D721Med (cell line): ENCODE data around the gene ZNFX1.
A peak's percentile ranks its signal among the peaks of the same experiment; 100 is the strongest.

Source experiments
- DNase-seq: peaks from one replicate; pipeline ENCODE4 v3.0.0; 2011; ENCODE audit warnings: low spot score; ENCODE audit not compliant: insufficient read length
- FAIRE-seq: peaks from 2 replicates; lab custom pipeline; 2011; peaks lifted over from hg19 to GRCh38; lab: Jason Lieb, UNC
- CTCF ChIP-seq: IDR thresholded peaks from 2 replicates; pipeline ENCODE4 v1.5.1; 2012; ENCODE audit warnings: mild to moderate bottlenecking, control low read depth; ENCODE audit not compliant: insufficient read depth; ENCODE audit errors: missing control alignments

The ZNFX1 gene

DNA sequence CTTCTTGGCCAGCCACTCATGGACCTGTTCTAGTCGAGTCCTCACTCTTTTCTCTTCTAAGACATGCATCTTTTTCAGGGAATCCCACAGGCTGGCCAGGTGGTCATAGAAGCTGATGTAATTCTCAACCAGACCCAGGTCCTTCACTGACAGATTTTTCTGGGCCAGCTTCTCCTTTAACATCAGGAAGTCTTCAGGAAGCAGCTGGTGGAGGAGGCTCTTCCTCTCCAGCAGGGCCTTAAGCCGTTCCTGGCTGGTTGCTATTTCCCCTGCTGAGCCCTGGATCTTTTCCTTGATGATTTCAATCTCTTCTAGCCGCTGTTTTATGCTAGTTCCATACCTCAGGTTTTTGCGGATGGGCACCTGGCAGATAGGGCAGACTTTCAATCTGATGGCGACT is 30.1 kb downstream of the ZNFX1 start:
- no peak for TF ChIP-seq CTCF
- DNase-seq (no peak), FAIRE-seq (no peak)

- FAIRE-seq: no peak
Measured at GRCh38 chr20:49247169-49247723, 30.6 kb downstream of the ZNFX1 start.

DNA sequence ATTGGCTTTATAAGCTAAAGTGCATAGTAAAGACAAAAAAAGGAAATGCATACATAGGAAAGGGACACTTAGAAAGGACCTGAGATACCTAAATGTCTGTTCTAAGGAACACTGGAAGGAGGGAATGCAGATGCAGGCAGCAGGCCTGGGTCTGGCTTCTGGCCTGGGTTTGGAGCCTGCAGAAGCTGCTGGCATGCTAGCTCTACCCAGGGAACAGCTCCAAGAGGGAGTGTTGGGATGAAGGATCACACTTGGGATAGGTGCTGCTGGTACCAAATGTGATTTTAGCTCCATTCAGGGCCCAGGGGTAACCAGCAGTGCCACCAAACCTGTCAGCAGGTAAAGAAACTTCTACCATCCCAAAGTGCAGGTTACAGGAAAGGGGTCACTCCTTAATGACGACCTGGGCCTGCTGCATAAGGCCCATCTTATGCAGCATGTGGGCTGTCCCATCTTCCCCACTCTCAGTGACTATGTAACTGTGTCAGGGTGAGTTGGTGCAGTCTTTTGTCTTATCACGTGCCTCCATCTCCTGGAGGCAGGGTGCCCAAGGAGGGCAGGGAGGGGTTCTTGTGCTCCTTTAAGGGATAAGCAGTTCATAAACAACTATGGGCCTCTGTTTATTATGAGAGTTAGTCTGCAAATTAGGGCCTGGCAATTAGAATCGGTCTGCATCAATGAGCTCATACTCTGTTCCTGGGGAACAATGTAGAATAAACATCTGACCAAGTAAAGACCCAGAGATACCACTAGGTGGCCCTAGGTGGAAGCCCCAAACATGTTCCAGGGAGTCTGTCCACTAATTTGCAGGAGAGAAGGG is 31.7 kb downstream of the ZNFX1 start:
- FAIRE-seq (no peak), DNase-seq (no peak)
- TF ChIP-seq CTCF: peak; percentile 46

More at GRCh38 chr20:49247169-49247723, 30.6 kb downstream of the ZNFX1 start:
- TF ChIP-seq CTCF: no peak
- no peak for DNase-seq

- no peak for TF ChIP-seq CTCF
- no peak for DNase-seq
- FAIRE-seq: no peak
Measured at GRCh38 chr20:49237531-49237930, 40.3 kb downstream of the ZNFX1 start.

DNA sequence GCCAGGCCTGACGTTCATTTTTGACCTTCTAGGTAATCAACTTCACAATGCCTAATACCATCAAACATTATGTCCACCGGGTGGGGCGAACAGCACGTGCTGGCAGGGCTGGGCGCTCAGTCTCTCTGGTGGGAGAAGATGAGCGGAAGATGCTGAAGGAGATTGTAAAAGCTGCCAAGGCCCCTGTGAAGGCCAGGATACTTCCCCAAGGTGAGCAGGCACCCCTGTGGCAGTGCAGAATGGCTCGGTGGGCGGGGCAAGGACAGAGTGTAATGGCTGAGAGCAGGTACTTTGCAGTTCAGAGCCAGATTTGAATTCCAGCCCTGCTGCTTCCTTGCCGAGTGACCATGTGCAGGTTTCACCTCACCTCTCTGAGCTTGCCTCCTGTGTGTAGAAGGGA is 41.6 kb downstream of the ZNFX1 start:
- no peak for DNase-seq
- no peak for TF ChIP-seq CTCF
- no peak for FAIRE-seq

DNA sequence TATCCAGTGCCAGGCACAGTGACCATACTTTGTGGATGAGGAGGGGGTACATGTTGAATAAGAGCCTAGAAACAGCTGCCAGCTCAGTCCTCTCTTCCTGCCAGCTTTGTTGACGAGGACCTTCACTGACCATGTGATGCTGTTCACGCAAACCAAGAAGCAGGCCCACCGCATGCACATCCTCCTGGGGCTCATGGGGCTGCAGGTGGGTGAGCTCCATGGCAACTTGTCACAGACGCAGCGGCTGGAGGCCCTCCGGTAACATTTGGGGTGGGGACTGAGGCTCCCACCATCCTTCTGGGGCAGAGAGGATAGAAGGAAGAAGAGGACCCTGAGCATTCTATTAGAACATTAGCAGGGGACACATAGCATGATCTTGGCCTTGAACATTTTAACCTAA is 43.0 kb downstream of the ZNFX1 start:
- DNase-seq (no peak), FAIRE-seq (no peak)
- TF ChIP-seq CTCF: no peak

- FAIRE-seq: no peak
- no peak for TF ChIP-seq CTCF
Measured at GRCh38 chr20:49233226-49233625, 44.6 kb downstream of the ZNFX1 start.

More at GRCh38 chr20:49233226-49233625, 44.6 kb downstream of the ZNFX1 start:
- DNase-seq: no peak
